HuH-7.5 (cell line): ENCODE results near the gene RDH12.
"Not testable (repeated sequence)": the region's sequence is repeated elsewhere in the genome, so short reads cannot be mapped to it uniquely, and the experiment has no call there.

Experiments
- DNase-seq: peaks from one replicate; pipeline ENCODE4 v3.0.0; 2011; ENCODE audit warnings: low spot score

RDH12 gene

DNA sequence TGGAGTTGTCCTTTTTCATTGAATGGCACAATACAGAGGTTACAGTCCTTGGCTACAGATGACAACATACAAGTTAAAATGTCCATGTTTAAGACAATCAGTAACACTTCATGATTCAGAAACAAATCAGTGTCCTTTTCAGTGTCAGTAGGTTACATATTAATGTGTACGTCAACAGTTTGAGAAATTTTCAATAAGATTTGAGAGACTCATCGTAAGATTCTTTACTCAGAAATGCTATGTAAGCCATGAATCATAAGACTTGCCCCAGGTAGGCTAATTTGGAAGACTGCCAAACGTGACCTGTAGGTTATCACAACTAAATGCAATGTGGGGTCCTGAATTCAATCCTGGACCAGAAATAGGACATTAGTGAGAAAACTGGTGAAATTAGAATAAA, 3.5 kb downstream of the RDH12 start:
- no peak for DNase-seq

DNA sequence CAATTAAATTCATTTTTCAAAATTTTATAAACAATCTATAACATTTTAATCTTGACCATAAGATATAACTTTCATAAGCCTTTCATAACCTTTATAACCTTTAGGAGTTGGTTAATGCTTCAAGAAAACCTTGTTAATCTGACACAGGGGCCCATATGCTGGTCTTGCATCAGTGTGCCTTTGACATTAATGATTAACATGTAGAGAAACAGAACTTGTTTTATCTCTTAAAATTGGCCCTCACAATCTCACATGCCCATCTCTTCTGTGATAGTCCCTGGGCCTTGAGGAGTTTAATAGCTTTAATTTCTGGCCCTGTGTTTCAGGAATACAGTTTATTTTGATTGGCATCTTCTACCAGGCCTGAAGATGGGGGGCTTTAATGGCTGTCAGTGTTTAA, 7.7 kb downstream of the RDH12 start:
- DNase-seq = not testable (repeated sequence)

DNA sequence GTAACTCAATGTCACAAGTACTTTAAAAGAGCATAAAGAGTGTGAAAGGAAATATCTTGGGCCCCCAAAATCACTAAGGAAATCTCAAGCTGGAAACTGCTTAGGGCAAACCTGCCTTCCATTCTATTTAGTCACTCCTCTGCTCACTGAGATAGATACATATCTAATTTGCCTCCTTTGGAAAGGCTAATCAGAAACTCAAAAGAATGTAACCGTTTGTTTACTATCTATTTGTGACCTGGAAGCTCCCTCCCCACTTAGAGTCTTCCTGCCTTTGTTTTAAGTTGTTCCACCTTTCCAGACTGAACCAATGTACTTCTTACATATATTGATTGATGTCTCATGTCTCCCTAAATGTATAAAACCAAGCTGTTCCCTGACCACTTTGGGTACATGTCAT, 8.1 kb downstream of the RDH12 start:
- DNase-seq = not testable (repeated sequence)

DNA sequence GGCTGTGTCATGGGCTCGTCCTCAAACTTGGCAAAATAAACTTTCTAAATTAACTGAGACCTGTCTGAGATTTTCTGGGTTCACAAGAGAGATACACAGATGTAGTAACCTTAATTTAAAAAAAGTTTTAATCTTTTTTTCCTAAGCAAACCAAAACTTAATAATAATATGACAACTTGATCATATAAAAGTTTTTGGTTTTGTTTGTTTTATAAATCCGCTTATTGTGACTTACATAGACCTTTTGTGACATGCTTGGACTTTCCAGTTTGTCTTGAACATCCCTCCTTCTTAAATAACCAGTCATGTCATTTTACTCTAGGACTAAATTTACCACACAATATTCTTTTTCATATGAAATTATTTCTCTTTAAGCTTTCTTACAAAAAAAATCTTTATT, 8.5 kb downstream of the RDH12 start:
- DNase-seq = no peak

DNA sequence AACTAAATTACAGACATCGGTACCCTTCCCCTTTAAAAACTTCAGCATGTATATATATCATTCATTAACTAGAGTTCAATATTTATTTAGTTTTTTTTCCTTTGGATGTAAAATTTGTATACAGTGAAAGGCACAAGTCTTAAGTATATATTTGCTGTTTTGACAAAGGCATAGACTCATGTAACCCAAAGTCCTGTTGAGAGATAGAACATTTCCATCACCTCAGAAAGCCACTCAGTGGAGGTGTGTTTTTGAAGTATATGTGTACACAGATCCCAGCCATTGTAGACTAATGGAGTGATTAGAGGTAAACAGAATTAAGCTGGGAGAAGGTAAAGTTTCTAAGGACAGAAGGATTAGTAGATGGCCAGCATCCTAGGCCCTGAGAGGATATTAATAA, 15.4 kb downstream of the RDH12 start:
- no peak for DNase-seq

DNA sequence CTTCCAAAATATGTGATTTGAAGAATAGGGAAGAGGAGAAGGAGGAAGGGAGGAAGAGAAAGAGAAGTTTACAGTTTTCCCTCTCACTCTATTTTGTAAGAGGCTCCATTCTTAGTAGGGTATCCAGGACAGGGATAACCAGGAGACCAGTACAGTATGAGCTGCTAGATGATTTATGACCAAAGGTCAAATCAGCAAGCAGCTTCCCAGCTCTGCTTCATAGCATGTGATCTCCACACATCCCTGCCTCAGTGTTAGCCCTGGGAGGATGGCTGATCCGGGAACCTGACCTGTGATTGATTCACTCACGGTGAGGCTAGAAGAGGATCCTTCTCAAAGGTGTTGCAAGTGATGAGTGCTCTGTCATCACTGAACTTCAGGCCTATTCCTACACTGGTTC, 16.6 kb downstream of the RDH12 start:
- DNase-seq = no peak

DNA sequence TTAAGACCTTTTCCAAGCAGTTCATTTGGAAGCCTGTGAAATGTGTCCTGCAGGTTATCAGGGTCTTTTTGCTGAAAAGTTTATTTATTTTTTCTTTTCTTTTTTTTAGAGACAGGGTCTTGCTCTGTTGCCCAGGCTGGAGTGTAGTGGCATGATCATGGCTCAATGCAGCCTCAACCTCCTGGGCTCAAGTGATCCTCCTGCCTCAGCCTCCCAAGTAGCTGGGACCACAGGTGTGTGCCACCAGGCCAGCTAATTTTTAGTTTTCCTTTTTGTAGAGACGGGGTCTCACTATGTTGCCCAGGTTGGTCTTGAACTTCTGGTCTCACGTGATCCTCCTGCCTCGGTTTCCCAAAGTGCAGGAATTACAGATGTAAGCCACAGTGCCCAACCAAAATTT, 17.7 kb downstream of the RDH12 start:
- DNase-seq = not testable (repeated sequence)

DNA sequence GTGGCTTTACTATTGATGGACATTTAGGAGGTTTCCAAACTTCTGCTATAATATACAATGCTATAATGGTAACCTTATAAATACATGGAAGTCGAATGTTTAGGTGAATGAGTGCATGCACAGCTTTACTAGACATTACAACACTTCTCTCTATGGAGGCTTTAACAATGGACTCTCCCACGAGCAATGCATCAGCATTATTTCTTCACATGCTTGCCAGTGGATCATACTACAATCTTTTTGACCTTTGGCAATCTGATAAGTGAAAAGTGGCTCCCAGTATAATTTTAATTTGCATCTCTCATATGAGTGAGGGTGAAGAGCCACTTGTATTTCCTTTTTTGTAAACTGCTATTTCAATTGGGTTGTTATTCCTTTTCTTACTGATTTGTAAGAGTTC, 18.2 kb downstream of the RDH12 start:
- DNase-seq = no peak

DNA sequence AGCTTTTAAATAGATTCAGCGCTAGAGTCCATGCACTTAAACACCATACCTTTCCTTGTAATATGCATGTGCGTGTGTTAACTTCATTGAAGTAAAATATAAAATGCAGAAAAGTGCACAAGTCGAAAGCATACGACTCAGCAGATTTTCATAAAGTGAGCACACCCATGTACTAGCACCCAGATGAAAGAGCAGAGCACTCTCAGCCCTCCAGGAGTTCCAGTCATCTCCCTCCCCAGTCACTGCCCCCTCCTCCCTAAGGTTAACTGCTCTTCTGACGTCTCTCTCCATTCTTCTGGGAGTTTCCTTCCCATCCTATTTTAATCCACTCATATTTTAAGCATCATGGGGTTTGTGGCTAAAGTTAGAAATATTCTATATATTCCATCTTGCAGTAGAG, 20.2 kb downstream of the RDH12 start:
- DNase-seq = no peak

DNA sequence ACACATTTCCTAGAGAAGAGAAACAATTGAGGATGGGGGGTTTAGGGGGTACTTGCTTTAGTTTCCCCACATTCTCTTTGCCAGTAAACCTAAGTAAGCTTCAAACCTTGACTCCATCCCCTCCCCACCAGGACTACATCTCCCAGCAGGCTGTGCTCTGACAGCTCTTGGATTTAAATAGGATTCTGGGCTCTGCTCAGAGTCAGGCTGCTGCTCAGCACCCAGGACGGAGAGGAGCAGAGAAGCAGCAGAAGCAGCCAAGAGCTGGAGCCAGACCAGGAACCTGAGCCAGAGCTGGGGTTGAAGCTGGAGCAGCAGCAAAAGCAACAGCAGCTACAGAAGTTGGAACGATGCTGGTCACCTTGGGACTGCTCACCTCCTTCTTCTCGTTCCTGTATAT, 20.6 kb downstream of the RDH12 start:
- DNase-seq = no peak

DNA sequence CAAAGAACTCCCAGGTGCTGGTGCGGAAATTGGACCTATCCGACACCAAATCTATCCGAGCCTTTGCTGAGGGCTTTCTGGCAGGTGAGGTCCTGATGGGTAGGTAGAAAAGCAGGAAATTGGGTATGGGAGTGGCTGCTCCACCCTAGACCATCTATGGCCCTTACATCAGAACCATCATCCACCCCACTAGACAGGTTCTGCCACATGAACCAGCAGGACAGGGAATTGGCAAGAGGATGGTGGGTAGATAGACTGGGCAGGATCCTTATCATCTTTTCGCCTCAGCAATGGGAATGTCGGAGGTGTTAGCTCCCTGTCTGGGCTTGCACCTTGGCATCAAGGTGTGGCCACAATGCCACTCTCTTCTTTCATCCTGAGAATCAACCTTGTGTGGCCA, 23.5 kb downstream of the RDH12 start:
- DNase-seq = no peak

DNA sequence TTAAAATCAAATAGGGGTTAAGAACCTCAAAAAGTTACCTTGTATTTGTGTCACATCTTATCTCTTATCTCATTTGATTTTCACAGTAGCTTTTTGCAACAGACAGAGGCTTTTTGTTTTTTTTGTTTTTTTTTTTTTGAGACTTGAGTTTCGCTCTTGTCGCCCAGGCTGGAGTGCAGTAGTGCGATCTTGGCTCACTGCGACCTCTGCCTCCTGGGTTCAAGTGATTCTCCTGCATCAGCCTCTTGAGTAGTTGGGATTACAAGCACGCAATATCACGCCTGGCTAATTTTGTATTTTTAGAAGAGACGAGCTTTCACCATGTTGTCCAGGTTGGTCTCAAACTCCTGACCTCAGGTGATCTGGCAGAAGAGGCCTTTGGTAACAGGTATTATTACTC, 25.7 kb downstream of the RDH12 start:
- no peak for DNase-seq

DNA sequence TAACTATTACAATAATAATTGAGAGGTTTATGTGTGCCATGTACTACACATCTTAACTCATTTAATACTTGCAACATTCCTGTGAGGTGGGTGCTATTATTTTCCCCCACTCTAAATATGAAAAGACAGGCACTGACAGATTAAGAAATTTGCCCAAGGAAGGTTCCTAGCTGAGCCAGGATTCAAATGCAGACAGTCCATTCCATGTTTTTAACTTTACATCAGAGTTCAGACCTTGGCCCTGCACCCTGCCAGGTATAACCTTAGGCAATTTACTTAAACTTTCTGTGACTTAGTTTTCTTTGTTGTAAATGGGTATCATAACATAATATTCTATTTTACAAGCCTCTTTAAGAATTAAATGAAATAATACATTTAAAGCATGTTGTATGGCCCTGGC, 26.6 kb downstream of the RDH12 start:
- DNase-seq = no peak

DNA sequence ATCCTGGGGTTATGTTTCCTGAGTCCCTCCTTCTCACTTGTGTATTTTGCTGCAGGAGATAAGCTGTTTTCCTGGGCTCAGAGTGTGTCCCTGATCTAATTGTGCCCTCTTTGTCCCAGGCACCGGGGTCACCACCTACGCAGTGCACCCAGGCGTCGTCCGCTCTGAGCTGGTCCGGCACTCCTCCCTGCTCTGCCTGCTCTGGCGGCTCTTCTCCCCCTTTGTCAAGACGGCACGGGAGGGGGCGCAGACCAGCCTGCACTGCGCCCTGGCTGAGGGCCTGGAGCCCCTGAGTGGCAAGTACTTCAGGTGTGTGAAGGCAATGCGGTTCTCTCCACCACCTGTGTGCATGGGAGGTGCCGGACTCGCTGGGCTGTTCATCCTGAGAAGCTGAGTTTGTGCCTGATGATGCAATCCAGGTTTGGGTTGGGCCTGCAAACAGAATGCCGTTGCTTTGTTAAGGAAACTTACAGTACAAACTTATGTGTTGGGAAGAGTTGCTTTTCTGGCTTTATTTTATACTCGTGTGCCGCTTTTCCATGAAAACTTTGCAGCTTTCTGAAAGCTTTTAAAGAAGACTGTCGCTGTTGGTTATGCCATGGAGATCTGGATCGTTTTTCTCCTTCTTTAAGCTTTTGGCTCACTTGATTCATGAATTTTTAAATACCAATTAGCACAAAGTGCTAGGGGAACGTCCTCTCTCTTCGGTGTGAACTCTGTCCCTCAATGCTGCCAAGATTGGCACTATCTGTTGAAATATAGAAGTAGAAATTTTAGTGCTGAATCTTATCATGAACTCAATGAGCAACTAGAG, 27.6 kb downstream of the RDH12 start:
- DNase-seq = no peak

DNA sequence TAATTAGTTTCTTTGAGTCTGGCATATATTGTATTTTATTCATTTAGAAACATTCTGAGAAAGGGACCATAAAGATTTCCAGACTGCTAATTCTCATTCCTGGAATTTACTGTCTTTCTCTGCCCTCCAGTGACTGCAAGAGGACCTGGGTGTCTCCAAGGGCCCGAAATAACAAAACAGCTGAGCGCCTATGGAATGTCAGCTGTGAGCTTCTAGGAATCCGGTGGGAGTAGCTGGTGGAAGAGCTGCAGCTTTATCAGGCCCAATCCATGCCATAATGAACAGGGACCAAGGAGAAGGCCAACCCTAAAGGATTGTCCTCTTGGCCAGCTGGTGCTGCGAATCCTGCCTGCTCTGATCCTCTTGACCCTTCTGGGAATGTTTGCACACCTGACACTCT, 31.9 kb downstream of the RDH12 start:
- DNase-seq = no peak

DNA sequence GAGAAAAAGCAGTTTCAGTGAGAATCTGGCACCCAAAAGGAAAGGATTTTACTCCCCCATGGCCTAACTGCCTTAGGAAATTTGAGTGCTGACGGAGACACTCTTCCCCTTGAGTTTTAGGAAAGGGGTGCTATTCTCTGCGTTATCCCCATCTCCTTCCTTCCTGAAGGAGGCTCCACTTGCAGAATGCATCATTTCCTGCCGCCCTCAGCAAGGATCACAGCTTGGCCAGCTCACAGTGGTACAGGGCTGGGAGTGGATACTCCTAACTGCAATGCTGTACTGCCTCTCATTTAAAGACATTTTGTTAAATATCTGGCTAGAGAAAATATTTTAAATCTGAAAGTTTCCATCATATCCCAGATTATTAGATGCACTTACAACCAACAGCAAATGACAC, 33.0 kb downstream of the RDH12 start:
- no peak for DNase-seq

DNA sequence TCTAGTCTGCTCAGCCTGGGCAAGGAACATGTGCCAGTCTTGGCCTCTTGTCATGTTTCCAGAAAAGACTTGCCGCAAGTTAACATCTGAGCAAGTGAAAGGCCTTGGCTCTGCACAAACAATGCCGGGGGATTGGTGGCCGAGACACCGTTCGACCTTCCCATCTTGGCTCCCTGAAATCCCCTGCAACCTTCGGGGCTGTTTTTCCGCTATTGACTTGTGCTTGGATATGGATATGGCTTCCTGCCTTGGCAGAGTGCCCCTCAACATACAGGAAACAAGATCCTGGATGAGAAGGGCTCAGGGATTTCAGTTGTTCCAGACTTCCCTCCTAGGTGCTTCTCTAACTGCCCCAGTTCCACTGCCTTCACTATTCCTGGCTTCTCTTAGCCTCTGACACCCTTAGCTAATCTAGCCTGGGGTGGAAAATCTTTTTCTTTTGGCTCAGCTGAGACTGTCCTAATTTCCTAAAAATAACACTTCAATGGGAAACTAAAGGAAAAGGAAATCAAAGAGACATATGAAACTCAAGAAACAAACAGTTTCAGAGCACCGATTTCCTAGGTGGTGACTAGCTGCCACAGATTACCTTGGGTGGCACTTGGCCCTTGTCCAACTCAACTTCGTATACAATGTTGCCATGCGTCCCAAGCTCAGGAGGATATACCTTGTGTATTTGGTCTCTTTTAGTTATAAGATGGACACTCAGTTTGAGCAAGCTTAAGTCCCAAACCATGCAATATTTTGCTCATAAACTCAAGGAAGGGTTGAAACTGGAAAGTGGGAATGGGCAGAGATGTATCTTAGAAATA, 33.9 kb downstream of the RDH12 start:
- no peak for DNase-seq

DNA sequence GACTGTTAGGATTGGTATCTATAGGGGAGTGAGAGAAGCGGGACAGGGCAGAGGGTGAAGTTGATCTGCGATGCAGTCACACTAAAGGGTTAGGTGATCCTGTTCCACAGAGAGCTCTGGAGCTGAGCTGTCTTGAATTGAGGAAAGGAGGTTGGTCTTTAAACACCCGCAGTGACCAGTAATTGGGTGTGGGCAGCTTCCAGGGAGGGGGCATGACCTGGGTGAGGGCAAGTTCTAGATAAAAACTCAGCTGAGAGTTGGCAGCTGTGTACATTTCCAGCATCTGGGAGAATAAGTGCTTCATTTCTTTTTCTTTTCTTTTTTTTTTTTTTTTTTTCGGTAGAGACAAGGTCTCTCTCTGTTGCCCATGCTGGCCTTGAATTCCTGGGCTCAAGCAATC, 35.1 kb downstream of the RDH12 start:
- no peak for DNase-seq

DNA sequence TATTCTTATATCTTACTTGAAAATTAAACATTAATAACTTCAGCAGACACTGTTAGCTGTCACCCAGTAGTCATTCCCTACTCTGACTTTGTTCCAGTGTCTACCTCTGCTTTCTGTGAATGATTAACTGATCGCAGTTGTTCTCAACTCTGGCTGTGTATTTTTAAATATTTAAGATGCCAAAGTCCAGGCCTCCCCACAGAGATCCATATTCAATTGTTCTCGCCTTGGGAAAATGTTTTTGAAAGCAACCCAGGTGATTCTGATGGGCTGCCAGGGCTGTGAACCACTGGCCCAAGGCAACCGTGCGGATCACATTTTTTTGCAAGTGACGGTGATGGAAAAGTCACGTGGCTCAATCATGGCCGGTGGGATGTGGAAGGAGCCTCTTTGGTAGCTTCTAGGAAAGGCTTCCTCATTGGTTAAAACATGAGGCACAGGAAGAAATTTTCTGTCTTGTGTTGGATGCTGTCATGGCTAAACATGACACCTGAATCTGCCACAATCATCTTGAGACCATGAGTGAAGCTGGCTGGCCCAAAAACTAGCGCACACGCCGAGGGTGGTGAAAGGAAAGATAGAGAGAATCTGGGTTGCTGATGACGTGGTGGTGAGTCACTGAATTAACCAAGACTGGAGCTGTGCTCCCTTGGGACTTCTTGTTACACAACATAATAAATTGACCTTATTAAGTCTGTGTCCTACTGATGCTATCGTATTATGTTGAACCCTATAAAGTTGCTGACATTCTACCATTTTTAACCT, 37.2 kb downstream of the RDH12 start:
- peak; percentile 47 for DNase-seq

DNA sequence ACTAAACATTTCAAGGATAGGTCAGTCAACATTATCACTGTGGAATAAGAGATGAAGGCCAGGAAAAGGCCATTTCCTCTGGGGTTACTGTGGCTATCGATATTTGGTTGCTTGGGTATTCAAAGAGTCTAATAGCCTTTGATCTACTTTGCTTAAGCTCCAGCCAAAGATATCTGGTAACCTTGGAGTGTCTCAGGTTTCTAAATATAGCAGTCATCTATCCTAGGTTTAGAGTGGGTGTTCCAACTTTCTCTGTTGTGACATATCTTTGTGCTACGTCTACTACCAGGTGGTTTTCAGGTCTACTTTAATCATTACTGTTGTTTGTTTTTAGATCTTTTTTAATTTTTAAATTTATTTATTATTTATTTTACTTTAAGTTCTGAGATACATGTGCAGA, 42.4 kb downstream of the RDH12 start:
- no peak for DNase-seq

DNA sequence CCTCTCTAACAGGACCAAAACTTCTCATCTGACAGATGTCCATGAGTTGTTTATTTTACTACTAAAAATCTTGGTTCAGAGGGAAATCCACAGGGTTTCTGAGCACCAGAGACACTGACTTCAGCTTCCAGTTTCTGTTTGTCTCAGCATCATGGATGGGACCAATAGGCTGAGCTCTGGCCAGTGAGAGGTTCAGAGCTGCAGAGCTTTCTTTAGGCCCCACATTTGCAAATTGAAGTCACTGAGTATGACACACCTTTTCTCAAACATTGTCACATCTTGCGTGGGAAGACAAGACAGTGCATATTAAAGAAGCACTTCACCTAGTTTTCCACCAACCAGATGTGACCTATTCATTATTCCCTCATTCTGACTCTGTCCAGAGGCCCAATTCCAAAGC, 45.2 kb downstream of the RDH12 start:
- no peak for DNase-seq

DNA sequence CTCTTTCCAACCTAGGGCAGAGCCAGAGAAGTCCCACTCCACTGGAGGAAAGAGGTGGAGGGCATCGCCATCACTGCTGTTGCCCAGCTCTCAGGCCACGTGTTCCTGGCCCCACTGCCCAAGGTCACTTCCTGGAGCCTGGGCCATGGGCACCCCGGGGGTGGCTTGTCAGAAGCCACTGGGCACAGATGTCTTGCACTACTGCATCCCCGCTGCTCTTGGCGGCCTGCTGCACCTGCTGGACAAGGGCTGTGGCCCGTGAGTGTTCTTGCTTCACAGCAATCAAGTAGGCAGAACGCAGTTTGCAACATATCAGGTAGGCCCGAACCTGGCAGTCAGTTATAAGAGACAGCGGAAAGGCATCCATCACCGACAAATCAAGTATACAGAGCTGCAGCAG, 46.6 kb downstream of the RDH12 start:
- no peak for DNase-seq
